ENCODE data around the gene PDE4B. TPM values are rescaled to one million over a fixed set of nuclear protein-coding genes. Genes with fewer than 3 reads are reported as not detected.

The PDE4B gene
- total RNA-seq, 1 donor from 2014 or later, result 1.6 TPM

- no peak for ATAC-seq
Observed at GRCh38 chr1:66372522-66373101, 579.9 kb downstream of the PDE4B start.

- ATAC-seq, result no peak
Observed at GRCh38 chr1:66373157-66373591, 580.5 kb downstream of the PDE4B start.

GRCh38 chr1:66374148-66374547, 581.5 kb downstream of the PDE4B start:
- ATAC-seq, result no peak

GRCh38 chr1:66374561-66375111, 581.9 kb downstream of the PDE4B start:
- peak; percentile 77 for ATAC-seq

GRCh38 chr1:66375125-66375524, 582.4 kb downstream of the PDE4B start:
- peak; percentile 16 for ATAC-seq

GRCh38 chr1:66380452-66381212, 587.9 kb downstream of the PDE4B start:
- ATAC-seq, result peak; percentile 67

GRCh38 chr1:66381621-66382275, 589.1 kb downstream of the PDE4B start:
- no peak for ATAC-seq

- ATAC-seq, result peak; percentile 45
Observed at GRCh38 chr1:66383168-66383567, 590.5 kb downstream of the PDE4B start.

GRCh38 chr1:66383611-66384010, 590.9 kb downstream of the PDE4B start:
- ATAC-seq, result no peak

- ATAC-seq, result no peak
Observed at GRCh38 chr1:66384258-66384921, 591.7 kb downstream of the PDE4B start.

- no peak for ATAC-seq
Observed at GRCh38 chr1:66386712-66387111, 594.0 kb downstream of the PDE4B start.

GRCh38 chr1:66388913-66389312, 596.2 kb downstream of the PDE4B start:
- no peak for ATAC-seq

- ATAC-seq, result no peak
Observed at GRCh38 chr1:66393586-66394287, 601.0 kb downstream of the PDE4B start.

GRCh38 chr1:66394603-66395002, 601.9 kb downstream of the PDE4B start:
- ATAC-seq, result no peak

GRCh38 chr1:66395202-66396061, 602.7 kb downstream of the PDE4B start:
- no peak for ATAC-seq

- ATAC-seq, result no peak
Observed at GRCh38 chr1:66396212-66396890, 603.7 kb downstream of the PDE4B start.

- ATAC-seq, result no peak
Observed at GRCh38 chr1:66397192-66397591, 604.5 kb downstream of the PDE4B start.

GRCh38 chr1:66399888-66400529, 607.3 kb downstream of the PDE4B start:
- ATAC-seq, result no peak

GRCh38 chr1:66400660-66401059, 608.0 kb downstream of the PDE4B start:
- ATAC-seq, result no peak

- no peak for ATAC-seq
Observed at GRCh38 chr1:66401244-66401643, 608.5 kb downstream of the PDE4B start.
